Kidney (tissue), 14 donors: ENCODE data around the gene SREBF1. TPM values are rescaled to one million over a fixed set of nuclear protein-coding genes. Genes with fewer than 3 reads are reported as not detected.

Source experiments
- DNase-seq, 5 donors: peaks; one replicate each; pipeline ENCODE4 v3.0.0-alpha.2; 2013 to 2020
- FAIRE-seq: peaks from 2 replicates; lab custom pipeline; 2012; peaks lifted over from hg19 to GRCh38; lab: Jason Lieb, UNC
- H3K27ac ChIP-seq, 2 donors: one replicate each; pipeline ENCODE4 v1.7.0; 2013; ENCODE audit warnings: low read depth in 2 of 2, low read length in 2 of 2, inconsistent platforms in 1 of 2
- H3K27me3 ChIP-seq: one replicate; pipeline ENCODE4 v1.7.1; 2013; ENCODE audit warnings: low read length, inconsistent platforms; ENCODE audit not compliant: control insufficient read depth, insufficient read depth
- H3K36me3 ChIP-seq, 3 donors: one replicate each; pipeline versions ENCODE4 v1.7.0 to v1.7.1; 2013; ENCODE audit warnings: low read length in 3 of 3, control low read depth in 1 of 3, inconsistent platforms in 1 of 3; ENCODE audit not compliant: insufficient read depth in 3 of 3, control insufficient read depth in 2 of 3
- H3K4me1 ChIP-seq, 3 donors: one replicate each; pipeline versions ENCODE4 v1.7.0 to v1.7.1; 2013; ENCODE audit warnings: low read length in 3 of 3, inconsistent platforms in 1 of 3, low read depth in 1 of 3; ENCODE audit not compliant: control insufficient read depth in 2 of 3, insufficient read depth in 2 of 3
- H3K4me3 ChIP-seq, 3 donors: one replicate each; pipeline versions ENCODE4 v1.7.0 to v1.8.1; 2013; ENCODE audit warnings: low read length in 3 of 3, control low read depth in 1 of 3, inconsistent platforms in 1 of 3
- H3K9ac ChIP-seq, 3 donors: one replicate each; pipeline versions ENCODE4 v1.7.0 to v1.7.1; 2013; ENCODE audit warnings: low read length in 3 of 3, control low read depth in 1 of 3, inconsistent platforms in 1 of 3
- H3K9me3 ChIP-seq, 3 donors: one replicate each; pipeline versions ENCODE4 v1.7.0 to v1.7.1; 2013; ENCODE audit warnings: low read length in 3 of 3, control low read depth in 1 of 3, inconsistent platforms in 1 of 3; ENCODE audit not compliant: control insufficient read depth in 2 of 3, insufficient read depth in 1 of 3
- CTCF ChIP-seq: IDR thresholded peaks from 3 replicates; pipeline ENCODE4 v1.5.1; 2012; ENCODE audit warnings: mild to moderate bottlenecking, moderate library complexity, borderline replicate concordance; ENCODE audit not compliant: insufficient read depth; ENCODE audit errors: extremely low read depth
- intact Hi-C: fragments of 100-400 bp; cut with DNase I; formaldehyde crosslinking; loops from one replicate; pipeline ENCODE4 v1.11.1; 2022
- polyA plus RNA-seq: library from polyadenylated mRNA; stranded (reverse); fragments of 350-450 nt; fragmentation: Illumina TruSeq; extraction: RNeasy Lipid Tissue Mini Kit (QIAGEN cat#74804); gene quantifications from one replicate; pipeline ENCODE4 v1.2.3, GENCODE V29; 2014; ENCODE audit warnings: low read depth, low replicate concordance; ENCODE audit not compliant: insufficient read depth
- total RNA-seq: library from RNA; stranded (reverse); fragmentation: NEBNext Ultra II Directional; extraction: Animal tissue kit (Norgen Biotek cat#: 25700); gene quantifications from one replicate; pipeline ENCODE4 v1.2.1, GENCODE V29; 2021
- donor health status: control.
- donor health status: control.
- donor health status: control.
- donor health status: control.
- donor health status: control.
- donor health status: DM: yes; HTN: yes; CAD: no.
- donor health status: Normal renal cell carcinoma (clear cell type).

The SREBF1 gene
- total and polyA plus RNA-seq, 2 donors from 2014 or later, result 37.6 to 48.3 TPM

- no peaks in the 10 kb centered on the region for H3K27me3 ChIP-seq
- no peak overlapping the region for H3K4me3 ChIP-seq
- no peak for TF ChIP-seq CTCF
- FAIRE-seq, result no peak
- intact Hi-C loops, result no loop called here
- peak overlapping the region in 1 of 3 donors; percentile 40 for H3K9ac ChIP-seq
- DNase-seq, result no peak
- peaks cover 0 to 2% (median 0%) of the 10 kb centered on the region in 3 donors for H3K36me3 ChIP-seq
- peak overlapping the region; percentile 98 to 99 for H3K27ac ChIP-seq
- no peaks in the 10 kb centered on the region for H3K9me3 ChIP-seq
- H3K4me1 ChIP-seq, result peaks cover 0 to 39% (median 32%) of the 10 kb centered on the region in 3 donors
These were observed 5.5 kb upstream of the SREBF1 start for GRCh38 chr17:17842111-17842876.

GRCh38 chr17:17841601-17842025 is 4.8 kb upstream of the SREBF1 start:
- no peak for FAIRE-seq
- intact Hi-C loops, result no loop called here

GRCh38 chr17:17840751-17841591 is 4.2 kb upstream of the SREBF1 start:
- H3K27me3 ChIP-seq, result no peaks in the 10 kb centered on the region
- intact Hi-C loops, result no loop called here
- H3K9me3 ChIP-seq, result no peaks in the 10 kb centered on the region
- no peak for TF ChIP-seq CTCF
- peak overlapping the region in 1 of 3 donors; percentile 81 for H3K9ac ChIP-seq
- DNase-seq (peak in 2 of 5 donors; percentile 48 to 85), FAIRE-seq (no peak)
- no peaks in the 10 kb centered on the region for H3K36me3 ChIP-seq
- peaks cover 0 to 43% (median 34%) of the 10 kb centered on the region in 3 donors for H3K4me1 ChIP-seq
- H3K27ac ChIP-seq, result peak overlapping the region; percentile 98 to 99
- H3K4me3 ChIP-seq, result peak overlapping the region in 2 of 3 donors; percentile 47 to 65

More at GRCh38 chr17:17841601-17842025, 4.8 kb upstream of the SREBF1 start:
- peaks cover 0 to 1% (median 0%) of the 10 kb centered on the region in 3 donors for H3K36me3 ChIP-seq
- TF ChIP-seq CTCF, result no peak
- H3K4me1 ChIP-seq, result peaks cover 0 to 42% (median 34%) of the 10 kb centered on the region in 3 donors
- H3K27me3 ChIP-seq, result no peaks in the 10 kb centered on the region
- H3K27ac ChIP-seq, result peak overlapping the region; percentile 98 to 99
- no peak for DNase-seq
- no peaks in the 10 kb centered on the region for H3K9me3 ChIP-seq
- H3K4me3 ChIP-seq, result no peak overlapping the region
- peak overlapping the region in 1 of 3 donors; percentile 40 for H3K9ac ChIP-seq
